Activated CD4-positive, alpha-beta memory T cell treated with anti-CD3 and anti-CD28 coated beads for 36 hours (primary cell): ENCODE data around the gene TUBB4A. TPM values are rescaled to one million over a fixed set of nuclear protein-coding genes. Genes with fewer than 3 reads are reported as not detected.

Source experiments
- CTCF ChIA-PET: fragments of 350-600 bp; sonication (Branson Sonifier 250); formaldehyde crosslinking; loops from one replicate; lab custom pipeline; 2021; ENCODE audit warnings: antibody characterized with exemption, inconsistent platforms; lab: Charles Lee
- POLR2A ChIA-PET: fragments of 350-600 bp; sonication (Branson Sonifier 250); formaldehyde crosslinking; loops from one replicate; lab custom pipeline; 2021; ENCODE audit warnings: antibody characterized with exemption; lab: Charles Lee
- DNase-seq: peaks from one replicate; pipeline ENCODE4 v3.0.0-alpha.2; 2020
- H3K27ac Mint-ChIP-seq: one replicate; pipeline ENCODE4 v1.8.0; 2021; ENCODE audit warnings: mixed read lengths
- H3K27me3 Mint-ChIP-seq: one replicate; pipeline ENCODE4 v1.8.0; 2021; ENCODE audit warnings: mixed read lengths
- H3K36me3 Mint-ChIP-seq: one replicate; pipeline ENCODE4 v1.8.0; 2021; ENCODE audit warnings: mixed read lengths
- H3K4me1 Mint-ChIP-seq: one replicate; pipeline ENCODE4 v1.8.0; 2021; ENCODE audit warnings: low read depth, mixed read lengths
- H3K4me3 Mint-ChIP-seq: one replicate; pipeline ENCODE4 v1.8.0; 2021; ENCODE audit warnings: mild to moderate bottlenecking, mixed read lengths
- H3K9me3 Mint-ChIP-seq: one replicate; pipeline ENCODE4 v1.8.0; 2021; ENCODE audit warnings: mixed read lengths
- intact Hi-C: fragments of 100-400 bp; cut with micrococcal nuclease; formaldehyde crosslinking; loops from one replicate; pipeline ENCODE4 v1.15.1; 2023
- total RNA-seq, 2 experiments: library from RNA; stranded (reverse); gene quantifications; one replicate each; pipeline ENCODE4 v1.2.3, GENCODE V29; 2021

Gene TUBB4A
- total RNA-seq, 2 experiments from 2014 or later, result 8.3 to 11.2 TPM

- POLR2A ChIA-PET, result no interaction called here
- CTCF ChIA-PET, result no interaction called here
- no peak overlapping the region for H3K4me3 Mint-ChIP-seq
These were observed 54.1 kb downstream of the TUBB4A start for GRCh38 chr19:6448045-6448444.

DNA sequence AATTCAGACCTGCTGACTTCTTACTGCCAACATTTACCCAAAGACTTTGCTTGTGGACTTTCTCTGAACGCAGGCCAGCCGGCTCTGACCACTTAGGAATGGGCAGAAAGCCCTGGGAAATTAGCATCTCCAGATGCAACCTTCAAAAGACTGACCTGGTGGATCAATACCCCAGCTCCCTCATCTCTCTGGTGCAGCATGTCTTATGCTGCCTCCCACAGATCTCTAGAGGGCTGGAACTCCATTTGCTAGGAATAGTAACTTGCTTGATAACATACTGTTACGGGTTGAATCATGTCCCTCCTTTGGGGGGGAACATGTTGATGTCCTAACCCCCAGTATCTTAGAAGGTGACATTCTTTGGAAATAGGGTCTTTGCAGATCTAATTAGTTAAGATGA lies 55.7 kb downstream of the TUBB4A start:
- intact Hi-C loops, result no loop called here
- POLR2A ChIA-PET, result no interaction called here
- H3K4me1 Mint-ChIP-seq, result no peaks in the 10 kb centered on the region
- peaks cover 10% of the 10 kb centered on the region for H3K36me3 Mint-ChIP-seq
- no peaks in the 10 kb centered on the region for H3K9me3 Mint-ChIP-seq
- H3K27me3 Mint-ChIP-seq, result no peaks in the 10 kb centered on the region
- CTCF ChIA-PET, result no interaction called here
- H3K27ac Mint-ChIP-seq, result no peak overlapping the region
- no peak overlapping the region for H3K4me3 Mint-ChIP-seq
- DNase-seq, result no peak

More at GRCh38 chr19:6448045-6448444, 54.1 kb downstream of the TUBB4A start:
- DNase-seq, result no peak
- H3K9me3 Mint-ChIP-seq, result no peaks in the 10 kb centered on the region
- H3K4me1 Mint-ChIP-seq, result no peaks in the 10 kb centered on the region
- intact Hi-C loops, result no loop called here
- H3K36me3 Mint-ChIP-seq, result peaks cover 14% of the 10 kb centered on the region
- no peak overlapping the region for H3K27ac Mint-ChIP-seq
- no peaks in the 10 kb centered on the region for H3K27me3 Mint-ChIP-seq

Other genes with a start within 250 kb of the TUBB4A start
- gene MLLT1, start 222.3 kb downstream of the TUBB4A start, total RNA-seq, result 10 to 100 TPM; 35.7 to 37.9 TPM
- under 1 TPM in 1 of 2 experiments, not detected in 1; 0.14 TPM for gene ACER1, start 168.7 kb downstream of the TUBB4A start, total RNA-seq
- gene CLPP, start 140.8 kb downstream of the TUBB4A start, total RNA-seq, result 100 to 1,000 TPM; 171 to 177 TPM
- 10 to 100 TPM; 57.6 to 58.5 TPM for gene ALKBH7, start 129.5 kb downstream of the TUBB4A start, total RNA-seq
- gene PSPN, start 126.4 kb downstream of the TUBB4A start, total RNA-seq, result 1 to 10 TPM; 1.6 to 2.0 TPM
- 10 to 100 TPM; 67.0 to 70.9 TPM for gene GTF2F1, start 109.1 kb downstream of the TUBB4A start, total RNA-seq
- gene KHSRP, start 77.5 kb downstream of the TUBB4A start, total RNA-seq, result 100 to 1,000 TPM; 296 to 305 TPM
- gene SLC25A41, start 68.5 kb downstream of the TUBB4A start, total RNA-seq, result not detected
- gene SLC25A23, start 42.5 kb downstream of the TUBB4A start, total RNA-seq, result 10 to 100 TPM; 28.6 to 29.6 TPM
- 1 to 10 TPM; 1.6 to 2.4 TPM for gene CRB3, start 38.0 kb downstream of the TUBB4A start, total RNA-seq
- 10 to 100 TPM; 62.1 to 69.3 TPM for gene DENND1C, start 20.5 kb downstream of the TUBB4A start, total RNA-seq
- 1 to 10 TPM; 1.2 to 1.4 TPM for gene TNFSF9, start 28.7 kb upstream of the TUBB4A start, total RNA-seq
- gene CD70, start 88.8 kb upstream of the TUBB4A start, total RNA-seq, result 10 to 100 TPM in 1 of 2 experiments, 1 to 10 TPM in 1; 8.4 to 10.7 TPM
- 10 to 100 TPM; 36.5 to 38.6 TPM for gene TNFSF14, start 167.9 kb upstream of the TUBB4A start, total RNA-seq
- gene C3, start 218.3 kb upstream of the TUBB4A start, total RNA-seq, result 1 to 10 TPM; 1.2 to 2.4 TPM
- 10 to 100 TPM; 72.1 to 75.4 TPM for gene GPR108, start 235.3 kb upstream of the TUBB4A start, total RNA-seq
- gene TRIP10, start 237.4 kb upstream of the TUBB4A start, total RNA-seq, result 10 to 100 TPM; 55.9 to 56.2 TPM